Activated CD8-positive, alpha-beta memory T cell treated with anti-CD3 and anti-CD28 coated beads, Interleukin-2, amount 50 U/mL, for 4 hours (primary cell): Measurements from ENCODE around the gene UBR4.

ENCODE experiments used
- DNase-seq: peaks from one replicate; pipeline ENCODE4 v3.0.0-alpha.2; 2020

The UBR4 gene

DNA sequence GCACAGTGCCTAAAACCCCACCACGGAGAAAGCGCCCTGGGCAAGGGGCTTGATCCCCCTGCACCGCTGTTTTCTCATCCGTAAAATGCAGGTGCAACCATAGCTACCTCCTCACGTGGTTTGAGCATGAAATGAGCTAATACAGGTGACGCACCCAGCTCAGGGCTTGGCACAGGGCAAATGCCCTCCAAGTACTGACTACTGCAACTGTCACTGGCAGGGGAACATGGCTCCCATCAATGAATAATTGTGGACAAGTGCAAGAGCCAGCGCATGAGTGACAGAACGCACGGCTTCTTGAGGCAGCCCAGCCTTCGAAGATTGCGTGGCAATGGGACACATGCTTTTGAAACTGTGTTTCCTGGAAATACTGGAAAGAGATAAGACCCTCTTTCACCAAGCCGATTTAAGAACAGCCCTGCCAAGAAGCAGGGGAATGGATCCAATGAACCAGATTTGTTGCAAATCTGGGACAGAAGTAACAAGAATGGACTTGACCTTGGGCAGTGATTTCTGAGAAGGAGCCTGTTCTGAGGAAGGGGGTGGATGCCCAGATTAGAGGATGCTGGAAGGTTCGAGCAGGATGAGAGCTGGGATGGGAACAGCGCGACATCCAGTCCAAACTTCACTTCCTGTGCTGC, 160.8 kb downstream of the UBR4 start:
- no peak for DNase-seq

- no peak for DNase-seq
Measured at GRCh38 chr1:19046972-19047731, 162.9 kb downstream of the UBR4 start.

- no peak for DNase-seq
Measured at GRCh38 chr1:19045898-19046880, 163.9 kb downstream of the UBR4 start.

DNA sequence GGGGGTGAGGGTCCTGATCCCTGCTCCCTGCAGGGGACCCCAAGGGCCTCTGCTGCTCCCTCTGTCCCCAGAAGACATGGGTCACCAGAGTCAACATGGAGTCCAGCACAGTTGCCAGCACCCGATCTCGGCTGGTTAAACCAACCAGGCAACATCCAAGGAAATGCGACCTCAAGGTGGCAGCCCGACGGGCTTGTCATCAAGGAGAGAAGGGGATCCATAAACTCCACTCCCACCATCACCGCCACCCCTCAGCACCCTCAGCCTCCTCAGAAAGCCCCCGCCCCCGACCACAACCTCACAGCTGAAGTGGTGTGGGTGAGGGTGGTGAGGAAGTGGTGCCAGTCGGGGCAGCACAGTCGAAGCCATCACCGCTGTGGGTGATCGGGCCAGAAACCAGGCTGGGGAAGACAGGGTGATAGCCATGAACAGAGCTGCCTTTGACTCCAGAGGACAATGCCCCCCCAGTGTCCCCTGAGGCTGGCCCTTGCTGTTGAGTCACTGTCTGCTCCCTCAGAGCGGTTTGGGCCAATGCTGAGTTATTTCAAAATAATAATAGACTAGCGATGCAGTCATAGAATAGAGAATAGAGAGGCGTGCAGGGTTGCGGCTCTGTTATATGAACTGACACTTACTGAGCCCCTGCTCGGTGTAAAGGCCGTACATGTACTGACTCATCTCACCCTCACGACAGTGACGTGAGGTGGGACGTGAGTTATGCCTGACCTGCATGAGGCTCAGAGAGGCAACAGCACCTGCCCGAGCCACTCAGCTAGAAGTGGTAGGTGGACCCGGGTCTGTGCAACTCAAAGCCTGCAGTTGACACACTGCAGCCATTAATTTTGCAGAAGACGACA, 164.9 kb downstream of the UBR4 start:
- no peak for DNase-seq

DNA sequence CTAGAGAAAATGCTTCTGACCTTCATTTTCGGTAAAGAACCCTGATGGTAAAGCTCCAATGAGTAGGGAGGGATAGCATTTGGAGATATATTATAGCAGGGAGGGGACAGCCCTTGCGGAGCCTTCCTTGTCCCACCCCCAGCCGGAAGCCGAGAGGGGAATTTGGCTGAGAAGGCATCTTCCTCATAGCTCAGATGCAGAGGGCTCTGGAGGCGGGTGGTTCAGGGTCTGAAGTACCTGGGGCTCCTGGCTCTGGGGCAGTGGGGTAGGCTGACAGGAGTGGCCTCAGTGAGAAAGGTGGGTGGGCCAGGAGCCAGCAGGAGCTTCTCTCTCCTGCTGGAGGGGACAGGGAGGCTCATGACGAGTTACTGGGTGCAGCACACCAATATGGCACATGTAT, 165.6 kb downstream of the UBR4 start:
- DNase-seq, result no peak

DNA sequence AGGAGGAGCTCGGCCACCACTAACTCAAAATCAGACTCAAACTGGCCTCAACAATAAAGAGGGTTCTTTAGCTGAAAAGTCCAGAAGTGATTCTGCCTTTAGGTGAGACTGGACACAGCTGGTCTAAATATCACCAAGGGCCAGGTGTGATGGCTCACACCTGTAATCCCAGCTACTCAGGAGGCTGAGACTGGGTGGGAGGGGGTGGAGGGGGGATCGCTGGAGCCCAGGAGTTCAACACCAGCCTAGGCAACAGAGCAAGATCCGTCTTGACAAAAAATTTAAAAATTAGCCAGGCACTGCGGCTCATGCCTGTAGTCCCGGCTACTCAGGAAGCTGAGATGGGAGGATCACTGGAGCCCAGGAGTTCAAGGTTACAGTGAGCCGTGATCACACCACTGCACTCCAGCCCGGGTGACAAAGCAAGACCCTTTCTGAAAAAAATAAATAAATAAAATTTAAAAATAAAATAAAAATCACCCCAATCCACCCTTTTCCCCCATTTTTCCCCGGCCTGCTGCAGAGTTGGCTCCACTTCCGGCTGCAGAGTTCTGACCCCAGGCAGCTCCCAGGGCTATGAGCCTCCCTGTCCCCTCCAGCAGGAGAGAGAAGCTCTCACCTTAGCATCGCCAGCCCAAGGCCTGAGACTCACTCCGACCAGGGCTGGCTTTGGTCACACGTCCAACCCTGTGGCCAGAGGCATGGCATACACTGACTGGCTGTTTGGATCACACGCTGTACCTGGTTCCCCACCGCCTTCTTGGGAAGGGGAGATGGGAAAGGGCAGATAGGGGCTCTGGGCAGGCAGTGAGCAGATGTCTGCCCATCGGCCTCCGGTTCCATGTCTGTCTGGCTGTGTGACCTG, 166.3 kb downstream of the UBR4 start:
- DNase-seq, result no peak

DNA sequence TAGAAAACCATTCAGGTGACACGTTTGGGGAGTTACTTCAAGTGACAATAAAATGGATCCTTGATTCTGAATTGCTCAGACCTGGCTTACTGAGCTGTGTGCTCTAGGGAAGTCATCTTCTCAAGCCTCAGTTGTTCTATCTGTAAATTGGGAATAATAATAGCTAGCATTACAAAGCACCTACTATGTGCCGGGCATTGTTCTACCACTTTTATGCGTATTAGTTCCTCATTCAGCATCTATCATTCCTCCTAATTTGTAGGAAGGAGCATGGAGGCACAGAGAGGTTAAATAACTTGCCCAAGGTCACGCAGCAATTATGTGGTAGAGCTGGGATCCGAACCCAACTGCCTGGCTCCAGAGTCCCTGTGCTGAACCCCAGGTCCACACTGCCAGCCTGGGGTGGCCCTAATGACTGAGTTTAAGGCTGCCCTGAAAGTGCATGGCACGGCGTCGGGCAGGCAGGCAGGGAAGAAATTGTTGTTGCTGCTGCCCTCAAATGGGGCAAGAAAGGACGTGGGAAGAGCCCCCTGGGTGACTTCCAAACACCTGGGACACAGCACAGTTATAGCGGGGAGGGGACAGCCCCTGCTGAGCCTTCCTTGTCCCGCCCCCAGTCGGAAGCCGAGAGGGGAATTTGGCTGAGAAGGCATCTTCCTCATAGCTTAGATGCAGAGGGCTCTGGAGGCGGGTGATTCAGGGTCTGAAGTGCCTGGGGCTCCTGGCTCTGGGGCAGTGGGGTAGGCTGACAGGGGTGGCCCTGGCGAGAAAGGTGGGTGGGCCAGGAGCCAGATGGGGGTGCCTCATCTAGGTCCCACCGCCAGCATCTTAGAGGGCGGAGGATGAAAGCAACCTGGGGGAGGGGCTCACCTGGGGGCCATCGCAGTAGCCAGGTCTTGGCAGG, 167.1 kb downstream of the UBR4 start:
- no peak for DNase-seq

- no peak for DNase-seq
Measured at GRCh38 chr1:19040010-19040680, 169.9 kb downstream of the UBR4 start.

- no peak for DNase-seq
Measured at GRCh38 chr1:19038732-19039131, 171.3 kb downstream of the UBR4 start.

GRCh38 chr1:19038096-19038495, 172.0 kb downstream of the UBR4 start:
- DNase-seq, result no peak

DNA sequence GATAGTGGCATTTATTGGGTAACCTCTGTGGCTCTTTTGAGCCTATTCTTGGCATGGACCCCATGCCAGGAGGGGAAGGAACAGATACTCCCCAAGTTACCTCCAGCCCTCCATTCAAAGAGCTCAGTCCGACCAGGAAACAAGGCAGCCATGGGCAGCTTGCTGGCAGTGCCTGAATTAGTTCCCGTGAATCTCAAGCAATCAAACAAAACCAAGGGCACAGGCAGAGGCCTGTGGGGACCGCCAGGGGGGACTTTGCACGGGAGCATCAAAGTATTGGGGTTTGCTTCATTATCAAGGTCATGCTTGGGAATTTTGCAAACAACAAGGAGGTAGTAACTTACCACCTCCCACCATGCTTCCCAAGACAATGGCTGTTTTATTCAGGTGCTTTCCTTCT, 172.4 kb downstream of the UBR4 start:
- DNase-seq, result no peak

- no peak for DNase-seq
Measured at GRCh38 chr1:19036813-19037605, 173.1 kb downstream of the UBR4 start.

- no peak for DNase-seq
Measured at GRCh38 chr1:19036041-19036812, 173.8 kb downstream of the UBR4 start.

DNA sequence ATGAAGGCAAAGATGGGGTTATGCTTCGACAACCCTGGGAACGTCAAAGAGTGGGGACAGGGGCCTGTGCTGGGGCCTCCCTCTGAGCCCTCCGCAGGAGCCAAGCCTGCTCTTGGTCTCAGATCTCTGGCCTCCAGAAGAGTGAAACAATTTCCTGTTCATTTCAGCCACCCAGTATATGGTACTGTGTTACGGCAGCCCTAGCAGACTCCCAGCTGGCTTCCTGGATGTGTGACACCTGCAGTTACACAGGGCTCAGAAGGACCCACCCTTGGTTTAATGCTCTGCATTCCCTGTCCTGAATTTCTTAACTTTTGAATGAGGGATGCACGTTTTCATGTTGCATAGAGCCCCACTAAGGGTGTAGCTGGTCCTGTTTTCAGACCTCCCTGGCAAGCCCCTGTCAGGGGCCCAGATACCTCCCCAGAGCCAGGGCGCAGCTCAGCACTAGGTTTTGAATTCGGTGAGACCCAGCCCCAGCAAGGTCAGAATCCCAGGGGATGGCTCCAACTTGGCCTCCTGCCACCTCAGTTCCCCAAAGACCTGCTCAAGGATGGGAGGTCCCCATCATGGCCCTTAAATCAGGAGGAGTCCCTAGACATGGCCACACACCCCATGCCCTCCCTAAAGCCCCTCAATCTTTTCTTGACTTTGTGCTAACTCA, 174.6 kb downstream of the UBR4 start:
- DNase-seq, result no peak

GRCh38 chr1:19034721-19035120, 175.3 kb downstream of the UBR4 start:
- no peak for DNase-seq

DNA sequence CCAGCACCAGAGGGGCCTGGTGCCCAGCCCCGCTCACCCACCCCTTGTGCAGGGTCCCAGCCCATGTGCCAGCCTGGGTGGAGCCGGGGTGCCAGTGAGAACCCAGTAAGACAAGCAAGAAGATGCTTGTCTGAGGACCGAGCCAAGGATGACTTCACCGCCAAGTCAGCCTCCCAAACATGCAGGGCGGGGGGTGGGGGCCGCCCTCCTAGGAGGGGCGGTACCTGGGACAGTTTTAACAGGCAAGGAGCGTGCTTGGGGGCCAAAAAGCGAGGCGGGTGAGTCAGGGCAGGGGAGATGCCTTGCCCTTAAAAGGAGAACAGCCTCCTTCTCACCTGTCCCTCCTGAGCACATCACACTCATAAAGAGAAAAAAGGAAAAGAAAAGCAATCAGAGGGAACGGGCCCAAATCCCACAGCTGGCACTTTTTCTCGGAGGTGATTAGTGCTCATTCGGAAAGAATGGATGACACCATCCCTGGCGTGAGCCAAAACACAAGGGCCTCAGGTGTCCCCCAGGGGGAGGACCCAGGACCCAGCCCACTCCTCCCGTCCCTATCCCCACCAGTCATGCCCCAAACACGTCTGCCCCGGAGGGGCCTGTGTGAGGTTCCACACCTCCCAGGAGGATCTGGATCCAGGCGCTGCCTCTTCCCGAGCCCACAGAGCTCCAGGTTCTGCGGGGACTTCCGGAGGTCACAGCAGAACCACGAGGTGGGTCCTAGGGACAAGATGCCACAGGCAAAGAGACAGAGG, 176.0 kb downstream of the UBR4 start:
- DNase-seq, result no peak

DNA sequence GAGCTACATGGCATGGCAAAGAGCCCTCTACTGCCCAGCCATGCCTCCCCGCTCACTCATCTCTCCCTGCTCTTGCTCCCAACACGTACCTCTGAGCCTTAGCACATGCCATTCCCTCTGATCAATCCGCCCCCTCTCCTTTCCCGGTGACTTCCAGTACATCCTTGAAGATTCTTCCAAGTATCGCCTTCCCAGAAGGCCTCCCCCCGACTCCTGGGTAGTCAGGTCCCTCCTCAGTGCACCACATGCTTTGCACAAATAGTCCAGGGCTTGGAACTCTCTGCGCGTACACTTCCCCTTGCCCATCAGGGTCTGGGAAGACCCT, 176.6 kb downstream of the UBR4 start:
- DNase-seq, result no peak
